ENCODE results near the gene NDUFS6.

NDUFS6 gene

DNA sequence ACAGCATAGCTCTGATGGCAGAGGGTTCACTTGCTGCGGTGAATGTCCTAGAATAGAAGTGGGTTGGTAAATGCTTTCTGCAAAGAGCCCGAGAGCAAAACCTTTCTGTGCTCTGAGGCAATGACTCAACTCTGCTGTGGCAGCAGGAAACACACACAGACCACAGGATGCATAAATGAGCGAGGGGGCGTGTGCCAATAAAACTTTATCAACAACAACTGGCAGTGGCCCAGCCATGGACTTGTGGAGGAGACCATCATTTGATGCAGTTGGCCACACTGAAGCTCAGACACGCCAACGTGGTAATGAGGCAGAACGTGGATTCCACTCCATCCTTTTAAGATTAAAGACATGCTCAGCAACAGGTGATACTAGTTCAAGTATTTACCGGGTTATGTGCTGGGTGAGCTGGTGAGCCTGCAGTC is 8.4 kb upstream of the NDUFS6 start:
- no peaks in the 10 kb centered on the region for H3K9me3 ChIP-seq (ENCODE audit: severe bottlenecking)
- no peak for DNase-seq
- no peak overlapping the region for H3K27ac ChIP-seq
- H3K36me3 ChIP-seq, result peaks cover 16% of the 10 kb centered on the region
- H3K4me3 ChIP-seq (ENCODE audit: low read depth, low read length), result no peak overlapping the region
- H3K27me3 ChIP-seq (ENCODE audit: insufficient read depth, low read depth, severe bottlenecking), result peaks cover 62% of the 10 kb centered on the region
- TF ChIP-seq CTCF (IDR thresholded peaks at IDR 0.05; ENCODE audit: low read depth, low read length), result no peak

DNA sequence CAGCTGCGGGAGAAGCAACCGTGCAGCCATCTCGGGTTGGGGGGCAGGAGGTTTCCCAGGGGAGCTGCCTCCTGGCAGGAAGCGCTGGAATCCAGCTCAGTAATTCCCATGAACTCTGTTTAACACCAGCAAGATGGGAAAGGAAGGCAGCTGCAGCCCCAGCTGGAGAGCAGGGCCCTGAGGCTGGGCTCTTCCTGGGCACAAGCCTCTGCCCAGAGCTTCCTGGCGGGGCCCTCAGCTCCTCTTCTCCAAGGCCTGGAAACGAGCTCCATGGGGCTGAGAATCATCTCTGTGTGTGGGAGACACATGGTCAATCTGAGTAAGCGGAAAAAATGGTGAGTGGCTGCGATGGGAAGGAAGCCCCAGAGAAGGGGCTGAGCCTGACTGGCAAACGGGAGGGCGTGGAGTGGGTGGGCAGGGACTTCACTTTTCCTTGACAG is 7.9 kb upstream of the NDUFS6 start:
- Histone ChIP-seq H3K9me3 (ENCODE audit: severe bottlenecking) (no peaks in the 10 kb centered on the region), H3K27ac (no peak overlapping the region), H3K27me3 (ENCODE audit: insufficient read depth, low read depth, severe bottlenecking) (peaks cover 58% of the 10 kb centered on the region), H3K4me3 (ENCODE audit: low read depth, low read length) (no peak overlapping the region), H3K36me3 (peaks cover 20% of the 10 kb centered on the region)
- DNase-seq, result no peak
- no peak for TF ChIP-seq CTCF (IDR thresholded peaks at IDR 0.05; ENCODE audit: low read depth, low read length)

GRCh38 chr5:1793966-1794900 is 7.0 kb upstream of the NDUFS6 start:
- DNase-seq, result no peak
- TF ChIP-seq CTCF (IDR thresholded peaks at IDR 0.05; ENCODE audit: low read depth, low read length), result no peak
- Histone ChIP-seq H3K27me3 (ENCODE audit: insufficient read depth, low read depth, severe bottlenecking) (peaks cover 48% of the 10 kb centered on the region), H3K4me3 (ENCODE audit: low read depth, low read length) (no peak overlapping the region), H3K27ac (no peak overlapping the region), H3K9me3 (ENCODE audit: severe bottlenecking) (no peaks in the 10 kb centered on the region), H3K36me3 (peaks cover 24% of the 10 kb centered on the region)

DNA sequence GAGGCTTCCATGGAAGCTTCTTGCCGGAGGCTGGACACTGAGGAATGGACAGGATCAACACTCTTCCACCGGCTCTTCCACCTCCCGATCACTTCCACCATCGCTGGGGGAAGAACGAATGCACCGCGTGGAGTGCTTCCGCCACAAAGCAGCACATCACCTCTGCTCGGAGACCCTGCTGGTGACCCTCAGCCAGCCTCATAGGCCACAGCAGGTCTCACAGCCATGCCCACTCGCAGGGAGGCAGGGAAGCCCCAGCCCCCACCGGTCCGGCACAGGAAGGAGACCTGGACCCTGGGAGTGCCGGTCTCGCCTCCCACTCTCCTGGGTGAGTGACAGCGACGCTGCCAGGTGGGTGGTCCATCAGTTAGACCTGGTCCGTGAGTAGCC is 6.3 kb upstream of the NDUFS6 start:
- H3K27ac ChIP-seq, result no peak overlapping the region
- no peak overlapping the region for H3K4me3 ChIP-seq (ENCODE audit: low read depth, low read length)
- peaks cover 24% of the 10 kb centered on the region for H3K36me3 ChIP-seq
- TF ChIP-seq CTCF (IDR thresholded peaks at IDR 0.05; ENCODE audit: low read depth, low read length), result no peak
- peaks cover 42% of the 10 kb centered on the region for H3K27me3 ChIP-seq (ENCODE audit: insufficient read depth, low read depth, severe bottlenecking)
- no peaks in the 10 kb centered on the region for H3K9me3 ChIP-seq (ENCODE audit: severe bottlenecking)
- no peak for DNase-seq

DNA sequence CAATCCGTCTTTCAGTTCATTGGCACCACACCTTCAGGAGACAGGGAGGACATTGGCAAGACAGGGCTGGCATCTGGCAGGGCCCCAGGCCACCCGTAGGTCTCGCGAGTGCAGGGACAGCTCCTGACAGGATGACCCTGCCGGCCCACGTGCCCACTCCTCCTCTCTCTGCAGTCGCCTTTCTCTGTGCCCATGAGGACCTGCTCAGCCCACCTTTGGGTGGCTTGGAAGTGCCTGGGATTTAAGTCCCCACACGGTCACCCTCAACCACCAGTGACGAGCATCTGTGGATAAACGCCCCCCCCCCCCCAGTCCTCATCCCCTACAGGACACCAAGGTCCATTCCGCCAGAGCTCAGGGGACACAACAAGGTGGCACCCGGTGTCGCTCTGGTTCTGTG is 5.7 kb upstream of the NDUFS6 start:
- Histone ChIP-seq H3K4me3 (ENCODE audit: low read depth, low read length) (no peak overlapping the region), H3K27me3 (ENCODE audit: insufficient read depth, low read depth, severe bottlenecking) (peaks cover 36% of the 10 kb centered on the region), H3K9me3 (ENCODE audit: severe bottlenecking) (no peaks in the 10 kb centered on the region), H3K36me3 (peaks cover 24% of the 10 kb centered on the region), H3K27ac (no peak overlapping the region)
- DNase-seq, result no peak
- no peak for TF ChIP-seq CTCF (IDR thresholded peaks at IDR 0.05; ENCODE audit: low read depth, low read length)

Data from WERI-Rb-1 (cell line).